GM12801 (cell line): ENCODE results near the gene PGRMC2.

Source experiments
- TF ChIP-seq, protein P1 (sequence below): IDR thresholded peaks from one replicate; pipeline ENCODE4 v1.5.1; 2011; ENCODE audit warnings: control low read depth; ENCODE audit not compliant: insufficient read length; ENCODE audit errors: extremely low read depth

Gene PGRMC2

DNA sequence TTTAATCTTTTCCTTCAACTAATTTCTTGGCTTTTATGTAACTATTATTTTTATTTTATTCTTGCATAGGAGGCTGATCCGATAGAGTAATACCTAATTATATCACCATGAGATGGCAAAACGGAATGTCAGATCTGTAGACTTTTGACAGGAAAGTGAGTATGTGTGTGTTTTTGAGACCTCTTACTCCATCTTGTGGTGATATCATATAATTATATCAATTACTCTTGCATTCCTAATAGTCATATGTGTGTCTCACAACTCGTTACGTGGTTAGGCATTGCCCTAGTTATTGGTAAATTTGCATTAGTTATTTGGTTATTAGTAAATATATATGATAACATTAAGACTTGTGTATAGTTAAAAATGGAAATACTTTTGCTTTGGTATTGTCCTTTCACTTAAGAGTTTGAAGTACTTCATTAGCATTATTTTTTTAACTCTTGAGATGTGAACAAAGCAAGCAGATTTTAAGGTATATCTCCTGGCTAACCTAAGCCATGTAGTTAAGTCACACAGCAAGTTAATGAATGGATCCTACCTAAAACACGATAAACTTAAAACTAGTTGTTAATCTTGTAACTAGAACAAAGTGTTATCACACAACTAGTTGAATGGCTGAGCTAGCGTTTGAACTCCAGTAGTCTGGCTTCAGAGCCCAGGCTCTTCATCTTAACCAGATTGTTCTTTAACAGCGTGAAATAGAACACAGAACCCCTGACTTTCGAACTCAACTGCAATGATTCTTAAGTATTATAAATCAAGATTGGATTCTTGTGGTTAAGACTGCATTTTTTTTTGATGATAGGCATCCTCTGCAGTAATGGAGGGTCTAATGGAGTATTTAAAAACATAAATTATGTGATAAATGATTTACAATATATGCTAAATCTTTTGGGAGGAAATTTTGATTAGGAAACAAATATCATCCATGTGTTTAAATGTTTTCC, 67.1 kb downstream of the PGRMC2 start:
- TF ChIP-seq, protein P1, sequence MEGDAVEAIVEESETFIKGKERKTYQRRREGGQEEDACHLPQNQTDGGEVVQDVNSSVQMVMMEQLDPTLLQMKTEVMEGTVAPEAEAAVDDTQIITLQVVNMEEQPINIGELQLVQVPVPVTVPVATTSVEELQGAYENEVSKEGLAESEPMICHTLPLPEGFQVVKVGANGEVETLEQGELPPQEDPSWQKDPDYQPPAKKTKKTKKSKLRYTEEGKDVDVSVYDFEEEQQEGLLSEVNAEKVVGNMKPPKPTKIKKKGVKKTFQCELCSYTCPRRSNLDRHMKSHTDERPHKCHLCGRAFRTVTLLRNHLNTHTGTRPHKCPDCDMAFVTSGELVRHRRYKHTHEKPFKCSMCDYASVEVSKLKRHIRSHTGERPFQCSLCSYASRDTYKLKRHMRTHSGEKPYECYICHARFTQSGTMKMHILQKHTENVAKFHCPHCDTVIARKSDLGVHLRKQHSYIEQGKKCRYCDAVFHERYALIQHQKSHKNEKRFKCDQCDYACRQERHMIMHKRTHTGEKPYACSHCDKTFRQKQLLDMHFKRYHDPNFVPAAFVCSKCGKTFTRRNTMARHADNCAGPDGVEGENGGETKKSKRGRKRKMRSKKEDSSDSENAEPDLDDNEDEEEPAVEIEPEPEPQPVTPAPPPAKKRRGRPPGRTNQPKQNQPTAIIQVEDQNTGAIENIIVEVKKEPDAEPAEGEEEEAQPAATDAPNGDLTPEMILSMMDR, result no peak
